NCI-H2107 (cell line): Measurements from ENCODE around the gene PTPRN2.

Experiments
- DNase-seq: peaks from one replicate; lab custom pipeline; 2025; lab: John Stamatoyannopoulos, UW

The PTPRN2 gene

DNA sequence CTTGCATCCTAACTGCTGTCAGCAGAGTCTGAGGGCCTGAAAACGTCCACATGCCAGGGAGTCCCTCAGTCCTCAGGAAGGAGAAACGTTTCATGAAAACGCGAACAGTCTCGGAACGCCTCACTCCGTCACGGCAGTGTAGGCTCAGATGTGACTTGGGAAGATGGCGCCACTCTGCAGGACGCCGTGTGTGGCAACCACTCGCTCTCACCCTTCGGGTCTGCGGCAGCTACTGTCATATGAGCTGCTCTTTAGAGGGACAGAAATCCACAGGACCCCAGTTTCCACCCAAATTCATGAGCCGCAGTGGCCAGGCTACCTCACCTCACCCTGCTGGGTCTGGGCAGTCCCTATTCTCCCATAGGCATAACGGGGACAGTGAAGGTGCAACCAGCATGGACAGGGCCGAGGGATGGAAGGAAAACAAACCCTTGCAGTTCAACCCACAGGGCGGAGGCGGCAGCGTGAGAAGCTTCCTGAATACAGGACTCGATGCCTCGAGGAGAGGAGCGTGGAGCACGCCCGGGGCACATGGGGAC, 812.5 kb downstream of the PTPRN2 start:
- DNase-seq: no peak

GRCh38 chr7:157774495-157774894, 813.1 kb downstream of the PTPRN2 start:
- no peak for DNase-seq

DNA sequence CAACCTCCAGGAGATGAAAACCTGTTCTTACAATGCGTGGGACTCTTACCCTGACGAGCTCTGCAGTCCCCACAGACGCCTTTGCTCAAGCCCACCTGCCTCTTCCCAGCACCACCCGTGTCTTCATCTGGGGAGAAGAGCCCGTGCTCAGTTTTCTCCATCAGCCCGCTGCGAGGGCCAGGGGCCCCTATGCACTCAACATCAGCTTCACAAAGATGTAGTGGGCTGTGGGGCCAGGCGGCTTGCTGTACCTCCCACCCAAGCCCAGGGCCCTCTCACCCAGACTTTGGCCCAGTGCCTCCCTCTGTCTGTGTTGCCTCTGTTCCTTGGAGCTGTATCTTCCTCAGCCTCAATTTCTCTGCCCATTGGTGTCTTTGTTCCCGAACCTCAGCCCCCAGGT, 814.3 kb downstream of the PTPRN2 start:
- DNase-seq: no peak

GRCh38 chr7:157772486-157773130, 815.0 kb downstream of the PTPRN2 start:
- DNase-seq: no peak

- DNase-seq: no peak
Observed at GRCh38 chr7:157771689-157772088, 815.9 kb downstream of the PTPRN2 start.

DNA sequence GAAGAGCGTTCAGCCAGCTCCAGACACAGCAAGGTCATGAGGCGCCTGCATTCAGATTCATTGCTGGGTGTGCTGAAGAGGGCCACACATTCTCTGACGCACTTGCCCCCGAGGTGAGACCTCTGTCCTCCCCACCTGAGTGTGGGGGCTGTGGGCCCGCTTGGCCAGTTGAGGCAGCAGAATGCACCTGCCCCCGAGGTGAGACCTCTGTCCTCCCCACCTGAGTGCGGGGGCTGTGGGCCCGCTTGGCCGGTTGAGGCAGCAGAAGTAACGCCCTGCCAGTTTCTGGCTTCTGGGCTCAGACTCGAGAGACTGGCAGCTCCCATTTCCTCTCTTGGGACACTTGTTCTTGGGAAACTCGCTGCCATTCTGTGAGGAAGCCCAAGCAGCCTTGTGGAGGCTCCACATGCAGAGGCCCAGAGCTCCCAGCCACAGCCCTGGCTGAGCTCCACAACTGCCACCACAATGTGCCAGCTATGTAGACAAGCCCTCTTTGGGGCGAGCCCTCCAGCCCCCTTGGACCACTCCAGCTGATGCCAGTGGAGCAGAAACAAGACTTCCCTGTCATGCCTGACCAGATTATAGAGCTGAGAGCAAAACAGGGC, 816.8 kb downstream of the PTPRN2 start:
- DNase-seq: no peak

- DNase-seq: no peak
Observed at GRCh38 chr7:157769526-157770215, 818.0 kb downstream of the PTPRN2 start.

GRCh38 chr7:157769086-157769485, 818.5 kb downstream of the PTPRN2 start:
- DNase-seq: no peak

DNA sequence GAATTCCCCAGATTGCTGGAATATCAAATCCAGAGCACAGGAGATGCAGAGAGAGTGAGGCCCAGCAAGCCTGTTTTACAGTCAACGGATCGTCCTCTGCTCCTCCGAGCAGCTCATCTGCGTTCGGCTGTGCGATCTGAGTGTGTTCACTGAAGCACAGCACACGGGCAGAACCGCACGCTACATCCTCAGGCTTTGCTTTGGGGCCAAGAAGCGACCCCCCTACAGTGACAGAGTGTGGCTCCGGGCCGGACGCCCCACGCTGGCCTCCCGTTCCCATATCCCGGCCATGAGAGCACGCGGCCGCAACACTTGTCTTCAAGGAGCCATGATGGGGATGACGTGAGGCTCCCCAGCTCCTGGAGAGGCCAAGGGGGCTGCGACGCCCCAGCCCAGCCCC, 819.4 kb downstream of the PTPRN2 start:
- no peak for DNase-seq

DNA sequence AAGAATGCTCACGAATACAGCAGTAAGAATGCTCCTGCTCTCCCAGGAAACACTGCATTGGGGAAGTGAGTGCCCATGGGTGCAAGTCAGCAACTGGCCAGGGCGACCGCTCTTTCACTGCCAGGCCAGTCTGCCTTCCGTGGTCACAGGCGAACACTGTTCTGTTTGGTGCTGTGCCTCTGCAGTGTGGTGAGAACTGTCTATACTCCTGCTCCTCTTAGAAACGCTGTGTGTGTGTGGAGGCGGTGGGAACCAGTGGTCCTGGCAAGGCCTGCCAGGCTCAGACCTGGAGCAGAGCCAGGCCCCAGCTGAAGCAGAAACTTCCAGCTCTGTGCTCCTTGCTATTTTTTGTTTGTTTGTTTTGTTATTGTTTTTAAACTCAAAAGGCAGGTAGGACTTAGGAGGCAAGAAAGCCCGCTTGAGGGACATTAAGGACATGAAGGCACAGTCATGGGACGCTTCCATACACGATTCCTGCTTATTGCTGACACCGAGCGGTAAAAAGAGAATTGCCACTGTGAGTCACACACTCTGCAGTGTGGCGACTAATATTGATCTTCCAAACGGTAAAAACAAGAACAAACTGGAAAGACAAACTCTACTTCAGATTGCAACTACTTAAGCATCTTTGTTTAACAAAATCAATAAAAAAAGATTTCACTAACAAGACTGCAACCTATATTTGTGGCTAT, 820.0 kb downstream of the PTPRN2 start:
- no peak for DNase-seq

GRCh38 chr7:157766098-157766497, 821.5 kb downstream of the PTPRN2 start:
- DNase-seq: no peak

GRCh38 chr7:157764946-157765537, 822.6 kb downstream of the PTPRN2 start:
- DNase-seq: no peak

DNA sequence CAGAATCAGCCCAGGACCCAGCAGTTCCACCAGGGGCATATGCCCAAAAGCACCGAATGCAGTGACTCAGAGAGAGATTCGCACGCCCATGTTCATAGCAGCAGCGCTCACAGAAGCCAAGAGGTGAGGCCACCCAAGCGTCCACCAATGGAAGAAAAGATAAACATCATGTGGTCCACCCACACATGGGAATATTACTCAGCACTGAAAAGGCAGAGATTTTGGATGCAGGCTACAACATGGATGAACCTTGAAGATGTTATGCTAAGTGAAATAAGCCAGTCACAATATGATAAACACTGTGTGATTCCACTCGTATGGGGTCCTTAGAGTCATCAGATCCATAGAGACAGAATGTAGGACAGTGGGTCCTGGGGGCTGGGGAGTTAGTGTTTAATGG, 823.4 kb downstream of the PTPRN2 start:
- DNase-seq: no peak

- no peak for DNase-seq
Observed at GRCh38 chr7:157763279-157764000, 824.2 kb downstream of the PTPRN2 start.

DNA sequence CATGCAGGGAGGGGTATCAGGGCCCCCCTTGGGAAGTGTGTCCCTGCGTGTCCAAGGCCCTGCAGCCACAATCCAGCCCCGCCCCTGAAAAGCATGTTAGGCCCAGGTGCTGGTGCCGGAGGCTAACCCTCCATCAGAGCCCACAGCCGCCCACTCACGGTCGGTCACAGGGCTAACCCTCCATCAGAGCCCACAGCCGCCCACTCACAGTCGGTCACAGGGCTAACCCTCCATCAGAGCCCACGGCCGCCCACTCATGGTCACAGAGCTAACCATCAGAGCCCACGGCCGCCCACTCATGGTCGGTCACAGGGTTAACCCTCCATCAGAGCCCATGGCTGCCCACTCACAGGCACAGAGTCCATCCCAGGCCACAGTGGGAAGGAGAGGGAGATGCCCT, 824.8 kb downstream of the PTPRN2 start:
- DNase-seq: no peak

DNA sequence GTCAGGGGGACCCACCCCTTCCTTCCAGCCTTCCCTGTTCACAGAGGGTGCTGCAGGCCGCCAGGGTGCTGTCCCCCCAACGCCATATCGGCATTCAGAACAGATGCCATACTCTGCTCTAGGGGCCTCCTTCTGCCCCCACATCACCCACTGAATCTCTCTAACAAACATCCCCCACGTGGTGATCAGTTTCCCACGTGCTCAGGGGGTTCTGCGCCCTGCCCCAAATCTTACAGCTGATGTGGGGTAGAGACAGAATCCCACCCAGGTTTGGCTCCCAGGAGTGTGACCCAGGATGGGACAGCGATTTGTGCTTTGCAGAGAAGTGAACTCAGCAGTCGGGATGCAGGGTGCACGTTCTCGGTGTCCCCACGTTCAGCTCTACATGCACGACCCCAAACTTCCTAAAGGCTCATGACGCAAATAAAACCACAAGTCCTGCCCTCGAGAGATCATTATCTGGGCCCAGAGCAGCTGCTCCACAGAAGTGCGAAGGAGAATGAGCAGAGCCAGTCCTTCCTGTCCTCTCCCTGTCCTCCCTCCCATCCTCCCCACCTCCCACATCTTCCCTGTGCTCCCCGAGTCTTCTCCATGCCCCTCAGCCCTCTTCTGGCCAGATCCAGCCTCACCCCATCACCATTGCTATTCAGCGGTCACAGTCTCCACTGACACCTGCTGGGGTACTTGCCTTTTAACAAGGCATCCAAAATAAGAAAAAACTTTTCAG, 827.5 kb downstream of the PTPRN2 start:
- no peak for DNase-seq

DNA sequence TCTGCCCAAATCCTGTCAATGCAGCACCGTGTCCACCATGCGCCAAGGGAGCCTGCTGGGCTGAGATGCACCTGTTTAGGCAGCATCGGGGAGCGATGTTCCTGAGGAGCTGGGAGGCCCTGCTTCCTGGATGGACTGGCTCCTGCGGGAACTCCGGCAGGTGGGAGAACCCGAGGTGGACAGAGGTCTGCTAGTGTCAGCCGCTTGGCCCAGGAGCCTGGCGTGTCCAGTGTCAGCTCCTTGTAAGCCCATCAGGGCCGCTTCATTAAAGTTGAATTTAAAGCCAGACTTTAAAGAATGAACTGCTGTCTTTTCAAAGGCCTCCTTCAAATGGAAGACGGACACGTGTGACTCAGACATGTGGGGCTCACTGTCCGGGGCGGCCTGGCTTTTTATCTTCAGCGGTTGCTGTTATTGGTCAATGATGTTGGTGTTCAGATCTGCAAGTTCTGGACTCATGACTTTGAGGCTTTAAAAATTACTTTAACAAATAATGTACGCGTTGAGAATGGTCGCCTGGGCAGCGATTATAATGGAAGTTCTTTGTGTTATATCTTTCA, 828.3 kb downstream of the PTPRN2 start:
- DNase-seq: no peak

- no peak for DNase-seq
Observed at GRCh38 chr7:157758468-157759245, 829.0 kb downstream of the PTPRN2 start.

DNA sequence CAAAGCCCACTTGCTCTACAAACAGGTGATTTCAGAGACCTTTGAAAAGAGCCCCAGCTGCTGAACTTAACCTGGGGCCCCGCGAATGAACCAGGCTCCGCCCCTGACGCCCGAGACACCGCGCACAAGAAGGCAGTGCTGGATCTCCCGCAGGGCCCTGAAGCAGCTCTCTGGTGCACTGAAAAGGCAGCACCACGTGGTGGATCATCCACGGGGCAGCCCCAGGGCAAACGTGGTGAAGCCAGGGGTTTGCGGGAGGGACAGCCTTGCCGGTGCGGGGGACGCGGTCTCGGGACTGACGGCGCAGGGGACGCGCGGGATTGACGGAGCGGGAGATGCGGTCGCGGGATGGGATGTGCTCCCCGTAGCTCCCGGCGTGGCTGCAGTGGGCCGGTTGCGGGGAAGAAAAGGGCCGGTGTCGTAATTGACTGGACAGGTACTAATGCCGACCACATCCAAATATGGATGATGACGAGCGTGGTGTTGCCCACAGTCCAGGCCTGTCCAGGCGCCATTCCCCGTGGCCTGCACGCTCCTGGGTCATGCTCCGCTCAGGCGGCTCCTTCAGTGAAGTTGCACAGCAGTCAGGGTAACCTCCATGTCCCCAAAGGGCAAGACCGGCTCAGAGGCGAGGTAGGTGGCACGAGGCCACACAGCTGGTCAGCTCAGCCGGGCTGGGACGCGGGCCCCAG, 829.7 kb downstream of the PTPRN2 start:
- DNase-seq: no peak
